ENCODE measurements around the gene ZNF761. TPM values are rescaled to one million over a fixed set of nuclear protein-coding genes. Genes with fewer than 3 reads are reported as not detected.

The ZNF761 gene
- total and polyA plus RNA-seq, 2 of the 13 experiments (the other 11 are each of a cell fraction or from before 2014, with no cell fraction given): 11.6 to 16.2 TPM

DNA sequence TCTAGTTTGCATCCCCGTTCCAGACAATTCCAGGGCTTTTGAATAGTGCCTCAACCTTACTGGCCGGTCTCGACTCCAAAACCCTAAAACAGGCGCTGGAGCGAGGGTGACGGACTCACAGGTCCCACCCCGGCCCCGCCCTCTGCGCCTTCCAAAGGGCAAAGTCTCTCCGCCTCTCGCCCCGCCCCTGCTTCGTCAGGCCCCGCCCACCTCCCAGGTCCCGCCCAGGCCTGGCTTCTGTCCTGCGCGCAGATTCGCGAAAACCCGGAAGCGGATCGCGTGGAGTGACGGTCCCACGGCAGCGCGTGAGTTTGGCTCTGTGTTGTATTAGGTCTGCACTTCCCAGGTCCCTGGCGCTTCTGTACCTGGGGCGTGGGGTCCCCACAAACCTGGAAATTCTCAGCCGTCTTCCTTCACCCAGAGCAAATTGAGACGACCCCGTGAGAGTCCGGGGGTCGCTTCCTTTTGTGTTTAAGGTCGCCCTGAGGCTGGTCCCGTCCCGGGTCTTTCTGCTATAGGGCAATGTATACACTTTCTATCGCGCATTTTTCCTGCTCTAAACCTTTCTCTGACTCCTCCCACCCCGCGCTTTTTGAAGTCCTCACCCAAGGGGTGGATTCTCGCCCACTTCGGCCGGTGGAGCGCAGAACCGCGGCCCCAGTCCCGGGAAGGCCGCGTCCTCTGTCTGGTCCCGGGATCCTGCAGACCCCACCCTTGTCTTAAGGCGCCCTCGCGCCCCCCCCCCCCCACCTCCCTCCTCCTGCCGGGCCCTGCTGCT is 35.9 kb downstream of the ZNF761 start, which contains the start of gene ZNF813 (continued):
- TF ChIP-seq, protein P1, sequence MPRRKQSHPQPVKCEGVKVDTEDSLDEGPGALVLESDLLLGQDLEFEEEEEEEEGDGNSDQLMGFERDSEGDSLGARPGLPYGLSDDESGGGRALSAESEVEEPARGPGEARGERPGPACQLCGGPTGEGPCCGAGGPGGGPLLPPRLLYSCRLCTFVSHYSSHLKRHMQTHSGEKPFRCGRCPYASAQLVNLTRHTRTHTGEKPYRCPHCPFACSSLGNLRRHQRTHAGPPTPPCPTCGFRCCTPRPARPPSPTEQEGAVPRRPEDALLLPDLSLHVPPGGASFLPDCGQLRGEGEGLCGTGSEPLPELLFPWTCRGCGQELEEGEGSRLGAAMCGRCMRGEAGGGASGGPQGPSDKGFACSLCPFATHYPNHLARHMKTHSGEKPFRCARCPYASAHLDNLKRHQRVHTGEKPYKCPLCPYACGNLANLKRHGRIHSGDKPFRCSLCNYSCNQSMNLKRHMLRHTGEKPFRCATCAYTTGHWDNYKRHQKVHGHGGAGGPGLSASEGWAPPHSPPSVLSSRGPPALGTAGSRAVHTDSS (CRISPR knock-in tag; conservative IDR thresholded peaks at IDR 0.05): no peak
- TF ChIP-seq KMT2A (CRISPR knock-in tag; IDR thresholded peaks at IDR 0.05) (peak; percentile 67; the same call in 1 of the 2 replicates), HDAC2 (CRISPR knock-in tag; IDR thresholded peaks at IDR 0.05) (peak; percentile 36; the same call in 1 of the 2 replicates), ZNF343 (CRISPR knock-in tag; IDR thresholded peaks at IDR 0.05) (no peak), TRIM24 (CRISPR knock-in tag; IDR thresholded peaks at IDR 0.05) (no peak), THYN1 (CRISPR knock-in tag; IDR thresholded peaks at IDR 0.05; ENCODE audit: borderline replicate concordance, low read depth) (no peak), ZNF772 (CRISPR knock-in tag; IDR thresholded peaks at IDR 0.05) (no peak), NONO (IDR thresholded peaks at IDR 0.05) (no peak), NONO (CRISPR knock-in tag; conservative IDR thresholded peaks at IDR 0.05) (no peak), ZFP90 (CRISPR knock-in tag; IDR thresholded peaks at IDR 0.05; ENCODE audit: borderline replicate concordance) (no peak), EED (CRISPR knock-in tag; IDR thresholded peaks at IDR 0.05) (no peak), ZNF614 (CRISPR knock-in tag; IDR thresholded peaks at IDR 0.05; ENCODE audit: borderline replicate concordance) (no peak; the same call in 1 of the 2 replicates), SMAD9 (CRISPR knock-in tag; IDR thresholded peaks at IDR 0.05) (no peak), RXRB (CRISPR knock-in tag; IDR thresholded peaks at IDR 0.05; ENCODE audit: borderline replicate concordance) (no peak), ZNF7 (CRISPR knock-in tag; IDR thresholded peaks at IDR 0.05) (no peak), SOX5 (CRISPR knock-in tag; IDR thresholded peaks at IDR 0.05; ENCODE audit: borderline replicate concordance) (peak; percentile 46; the same call in 1 of the 2 replicates), RBAK (CRISPR knock-in tag; IDR thresholded peaks at IDR 0.05) (no peak), MAF1 (CRISPR knock-in tag; IDR thresholded peaks at IDR 0.05; ENCODE audit: borderline replicate concordance) (no peak), NFATC3 (CRISPR knock-in tag; IDR thresholded peaks at IDR 0.05) (no peak), ARNTL (CRISPR knock-in tag; IDR thresholded peaks at IDR 0.05) (no peak)
- TF ChIP-seq, protein P2, sequence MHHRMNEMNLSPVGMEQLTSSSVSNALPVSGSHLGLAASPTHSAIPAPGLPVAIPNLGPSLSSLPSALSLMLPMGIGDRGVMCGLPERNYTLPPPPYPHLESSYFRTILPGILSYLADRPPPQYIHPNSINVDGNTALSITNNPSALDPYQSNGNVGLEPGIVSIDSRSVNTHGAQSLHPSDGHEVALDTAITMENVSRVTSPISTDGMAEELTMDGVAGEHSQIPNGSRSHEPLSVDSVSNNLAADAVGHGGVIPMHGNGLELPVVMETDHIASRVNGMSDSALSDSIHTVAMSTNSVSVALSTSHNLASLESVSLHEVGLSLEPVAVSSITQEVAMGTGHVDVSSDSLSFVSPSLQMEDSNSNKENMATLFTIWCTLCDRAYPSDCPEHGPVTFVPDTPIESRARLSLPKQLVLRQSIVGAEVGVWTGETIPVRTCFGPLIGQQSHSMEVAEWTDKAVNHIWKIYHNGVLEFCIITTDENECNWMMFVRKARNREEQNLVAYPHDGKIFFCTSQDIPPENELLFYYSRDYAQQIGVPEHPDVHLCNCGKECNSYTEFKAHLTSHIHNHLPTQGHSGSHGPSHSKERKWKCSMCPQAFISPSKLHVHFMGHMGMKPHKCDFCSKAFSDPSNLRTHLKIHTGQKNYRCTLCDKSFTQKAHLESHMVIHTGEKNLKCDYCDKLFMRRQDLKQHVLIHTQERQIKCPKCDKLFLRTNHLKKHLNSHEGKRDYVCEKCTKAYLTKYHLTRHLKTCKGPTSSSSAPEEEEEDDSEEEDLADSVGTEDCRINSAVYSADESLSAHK (CRISPR knock-in tag; IDR thresholded peaks at IDR 0.05; ENCODE audit: borderline replicate concordance): 0 out of 2 replicates have a peak, but pooled peaks have one; percentile 40
- TF ChIP-seq, protein P3, sequence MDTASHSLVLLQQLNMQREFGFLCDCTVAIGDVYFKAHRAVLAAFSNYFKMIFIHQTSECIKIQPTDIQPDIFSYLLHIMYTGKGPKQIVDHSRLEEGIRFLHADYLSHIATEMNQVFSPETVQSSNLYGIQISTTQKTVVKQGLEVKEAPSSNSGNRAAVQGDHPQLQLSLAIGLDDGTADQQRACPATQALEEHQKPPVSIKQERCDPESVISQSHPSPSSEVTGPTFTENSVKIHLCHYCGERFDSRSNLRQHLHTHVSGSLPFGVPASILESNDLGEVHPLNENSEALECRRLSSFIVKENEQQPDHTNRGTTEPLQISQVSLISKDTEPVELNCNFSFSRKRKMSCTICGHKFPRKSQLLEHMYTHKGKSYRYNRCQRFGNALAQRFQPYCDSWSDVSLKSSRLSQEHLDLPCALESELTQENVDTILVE (CRISPR knock-in tag; IDR thresholded peaks at IDR 0.05): peak; percentile 23; the same call in 1 of the 2 replicates
- TF ChIP-seq, protein P4, sequence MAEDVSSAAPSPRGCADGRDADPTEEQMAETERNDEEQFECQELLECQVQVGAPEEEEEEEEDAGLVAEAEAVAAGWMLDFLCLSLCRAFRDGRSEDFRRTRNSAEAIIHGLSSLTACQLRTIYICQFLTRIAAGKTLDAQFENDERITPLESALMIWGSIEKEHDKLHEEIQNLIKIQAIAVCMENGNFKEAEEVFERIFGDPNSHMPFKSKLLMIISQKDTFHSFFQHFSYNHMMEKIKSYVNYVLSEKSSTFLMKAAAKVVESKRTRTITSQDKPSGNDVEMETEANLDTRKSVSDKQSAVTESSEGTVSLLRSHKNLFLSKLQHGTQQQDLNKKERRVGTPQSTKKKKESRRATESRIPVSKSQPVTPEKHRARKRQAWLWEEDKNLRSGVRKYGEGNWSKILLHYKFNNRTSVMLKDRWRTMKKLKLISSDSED (CRISPR knock-in tag; IDR thresholded peaks at IDR 0.05): no peak
- TF ChIP-seq, protein P5, sequence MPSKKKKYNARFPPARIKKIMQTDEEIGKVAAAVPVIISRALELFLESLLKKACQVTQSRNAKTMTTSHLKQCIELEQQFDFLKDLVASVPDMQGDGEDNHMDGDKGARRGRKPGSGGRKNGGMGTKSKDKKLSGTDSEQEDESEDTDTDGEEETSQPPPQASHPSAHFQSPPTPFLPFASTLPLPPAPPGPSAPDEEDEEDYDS (CRISPR knock-in tag; IDR thresholded peaks at IDR 0.05): peak; percentile 49; the same call in 1 of the 2 replicates

Data from HepG2 (cell line).